ENCODE measurements around the gene VMP1.

Gene VMP1

GRCh38 chr17:59757470-59757869 lies 50.0 kb downstream of the VMP1 start:
- peaks cover 7 to 10% of the 10 kb centered on the region in 2 experiments; a peak in 2 of 3 replicates for H3K36me3 ChIP-seq (ENCODE audit: control insufficient read depth in 2 of 2, insufficient read depth in 1 of 2, low read length in 2 of 2)
- H3K9me3 ChIP-seq (ENCODE audit: control insufficient read depth, insufficient read depth, low read depth, low read length): no peaks in the 10 kb centered on the region
- no peak overlapping the region for H3K27ac ChIP-seq (ENCODE audit: extremely low read depth, low read depth, low read length)
- no peak overlapping the region for H3K4me3 ChIP-seq (ENCODE audit: low read depth, low read length)
- POLR2A ChIA-PET: interaction anchor here (0.6 to 1.0 kb wide), 7 partner anchors 42 to 1642 kb away, joined by 4 to 8 read pairs (median 5); partner anchors contain the start of gene TBX2
- H3K4me1 ChIP-seq (ENCODE audit: control insufficient read depth, insufficient read depth, low read length): peaks cover 22% of the 10 kb centered on the region
- TF ChIP-seq ZNF354C (tag by site-specific recombination; IDR thresholded peaks at IDR 0.05; ENCODE audit: borderline replicate concordance, low read depth): no peak
- no peak for TF ChIP-seq ZFP3 (tag by site-specific recombination; IDR thresholded peaks at IDR 0.05; ENCODE audit: low read depth)
- TF ChIP-seq ZNF560 (tag by site-specific recombination; IDR thresholded peaks at IDR 0.05; ENCODE audit: borderline replicate concordance): no peak
- no peak for TF ChIP-seq ZFP41 (tag by site-specific recombination; IDR thresholded peaks at IDR 0.05; ENCODE audit: borderline replicate concordance)
- TF ChIP-seq ZNF521 (tag by site-specific recombination; IDR thresholded peaks at IDR 0.05): no peak
- no peak for TF ChIP-seq BCL11B (tag by site-specific recombination; IDR thresholded peaks at IDR 0.05; ENCODE audit: low read depth)
- TF ChIP-seq HOXC10 (CRISPR knock-in tag; IDR thresholded peaks at IDR 0.05): no peak
- TF ChIP-seq CTCF (tag by site-specific recombination; IDR thresholded peaks at IDR 0.05): no peak
- TF ChIP-seq SP2 (tag by site-specific recombination; IDR thresholded peaks at IDR 0.05): no peak
- no peak for TF ChIP-seq ZNF549 (tag by site-specific recombination; IDR thresholded peaks at IDR 0.05)
- TF ChIP-seq ZNF785 (tag by site-specific recombination; IDR thresholded peaks at IDR 0.05): no peak
- no peak for TF ChIP-seq HOXA7 (CRISPR knock-in tag; IDR thresholded peaks at IDR 0.05; ENCODE audit: borderline replicate concordance)
- TF ChIP-seq ZBTB10 (tag by site-specific recombination; IDR thresholded peaks at IDR 0.05): no peak
- CTCF ChIA-PET: interaction anchor here (0.5 to 1.0 kb wide), 3 partner anchors 25 to 1730 kb away, joined by 3 to 4 read pairs (median 4); no protein-coding TSS in a partner anchor

GRCh38 chr17:59757881-59758385 lies 50.5 kb downstream of the VMP1 start:
- Histone ChIP-seq H3K4me1 (ENCODE audit: control insufficient read depth, insufficient read depth, low read length) (peaks cover 27% of the 10 kb centered on the region), H3K4me3 (ENCODE audit: low read depth, low read length) (no peak overlapping the region), H3K27ac (ENCODE audit: extremely low read depth, low read depth, low read length) (no peak overlapping the region), H3K36me3 (ENCODE audit: control insufficient read depth in 2 of 2, insufficient read depth in 1 of 2, low read length in 2 of 2) (peaks cover 7 to 10% of the 10 kb centered on the region in 2 experiments; a peak in 2 of 3 replicates), H3K9me3 (ENCODE audit: control insufficient read depth, insufficient read depth, low read depth, low read length) (no peaks in the 10 kb centered on the region)
- TF ChIP-seq ZNF350 (tag by site-specific recombination; IDR thresholded peaks at IDR 0.05): no peak
- no peak for TF ChIP-seq ZNF544 (tag by site-specific recombination; IDR thresholded peaks at IDR 0.05)
- TF ChIP-seq ZNF214 (tag by site-specific recombination; IDR thresholded peaks at IDR 0.05; ENCODE audit: borderline replicate concordance): no peak
- no peak for TF ChIP-seq ZNF37A (tag by site-specific recombination; IDR thresholded peaks at IDR 0.05)
- TF ChIP-seq ZNF274 (IDR thresholded peaks at IDR 0.05; ENCODE audit: low read length): no peak
- TF ChIP-seq ZNF274 (tag by site-specific recombination; IDR thresholded peaks at IDR 0.05; ENCODE audit: borderline replicate concordance): no peak
- TF ChIP-seq ZNF660 (tag by site-specific recombination; IDR thresholded peaks at IDR 0.05): no peak
- no peak for TF ChIP-seq ZNF580 (tag by site-specific recombination; IDR thresholded peaks at IDR 0.05)
- ChIA-PET CTCF (interaction anchor here (0.5 to 1.0 kb wide), 3 partner anchors 25 to 1730 kb away, joined by 3 to 4 read pairs (median 4); no protein-coding TSS in a partner anchor), POLR2A (interaction anchor here (0.6 to 1.0 kb wide), 7 partner anchors 41 to 1642 kb away, joined by 4 to 8 read pairs (median 5); partner anchors contain the start of gene TBX2)
